Common myeloid progenitor, CD34-positive (primary cell): Measurements from ENCODE around the gene HYOU1.
"Not testable (repeated sequence)": the region's sequence is repeated elsewhere in the genome, so short reads cannot be mapped to it uniquely, and the experiment has no call there.

ENCODE experiments used
- CTCF ChIA-PET: fragments of 350-600 bp; sonication (Branson Sonifier 250); formaldehyde crosslinking; loops from one replicate; lab custom pipeline; 2021; ENCODE audit warnings: antibody characterized with exemption; lab: Charles Lee
- POLR2A ChIA-PET: fragments of 350-600 bp; sonication (Branson Sonifier 250); formaldehyde crosslinking; loops from one replicate; lab custom pipeline; 2021; ENCODE audit warnings: antibody characterized with exemption; lab: Charles Lee
- DNase-seq, 3 donors: peaks; one replicate each; pipeline versions ENCODE4 v3.0.0 to v3.0.0-alpha.2; 2013
- H3K27ac ChIP-seq, 2 experiments: 1 replicate in 1 of 2; 2 replicates in 1 of 2; pipeline ENCODE4 v1.7.0; 2013; ENCODE audit warnings: inconsistent platforms in 2 of 2, low read length in 2 of 2, mild to moderate bottlenecking in 2 of 2, low read depth in 1 of 2, moderate library complexity in 1 of 2; ENCODE audit not compliant: severe bottlenecking in 2 of 2, insufficient read depth in 1 of 2, poor library complexity in 1 of 2
- H3K27me3 ChIP-seq, 5 experiments: replicated peaks in 2 of 5; 1 replicate in 3 of 5; 2 replicates in 2 of 5; pipeline versions ENCODE4 v1.6.1 to v1.7.0; 2013; ENCODE audit warnings: low read length in 4 of 5, mild to moderate bottlenecking in 2 of 5, moderate library complexity in 2 of 5, inconsistent platforms in 1 of 5; ENCODE audit not compliant: insufficient read depth in 5 of 5, control insufficient read depth in 4 of 5
- H3K36me3 ChIP-seq, 4 experiments: 1 replicate in 2 of 4; 2 replicates in 2 of 4; pipeline versions ENCODE4 v1.6.1 to v1.7.0; 2013; ENCODE audit warnings: low read length in 3 of 4, control low read depth in 1 of 4, mild to moderate bottlenecking in 1 of 4; ENCODE audit not compliant: control insufficient read depth in 4 of 4, insufficient read depth in 4 of 4
- H3K4me1 ChIP-seq, 4 experiments: 1 replicate in 3 of 4; 2 replicates in 1 of 4; pipeline versions ENCODE4 v1.6.1 to v1.7.1; 2013; ENCODE audit warnings: low read length in 3 of 4, mild to moderate bottlenecking in 3 of 4, control low read depth in 1 of 4, inconsistent platforms in 1 of 4, moderate library complexity in 1 of 4; ENCODE audit not compliant: control insufficient read depth in 4 of 4, insufficient read depth in 4 of 4; ENCODE audit errors: control extremely low read depth in 1 of 4
- H3K4me3 ChIP-seq, 7 experiments: 1 replicate in 4 of 7; 2 replicates in 3 of 7; pipeline versions ENCODE4 v1.5.1 to v1.7.0; 2013; ENCODE audit warnings: mild to moderate bottlenecking in 7 of 7, low read length in 6 of 7, moderate library complexity in 6 of 7, inconsistent platforms in 2 of 7, low read depth in 2 of 7, control low read depth in 1 of 7; ENCODE audit not compliant: insufficient read depth in 4 of 7, control insufficient read depth in 1 of 7; ENCODE audit errors: extremely low read depth in 1 of 7
- H3K9me3 ChIP-seq, 5 experiments: 1 replicate in 4 of 5; 2 replicates in 1 of 5; pipeline versions ENCODE4 v1.6.1 to v1.7.1; 2013; ENCODE audit warnings: low read length in 4 of 5, mild to moderate bottlenecking in 2 of 5, inconsistent platforms in 1 of 5, low read depth in 1 of 5, moderate library complexity in 1 of 5; ENCODE audit not compliant: control insufficient read depth in 4 of 5, insufficient read depth in 2 of 5; ENCODE audit errors: control extremely low read depth in 1 of 5
- WGBS: methylation state at CpG from one replicate; pipeline ENCODE4 v1.1.5; 2013; ENCODE audit not compliant: insufficient coverage; 5-methylcytosine and 5-hydroxymethylcytosine counted together

HYOU1 gene

DNA sequence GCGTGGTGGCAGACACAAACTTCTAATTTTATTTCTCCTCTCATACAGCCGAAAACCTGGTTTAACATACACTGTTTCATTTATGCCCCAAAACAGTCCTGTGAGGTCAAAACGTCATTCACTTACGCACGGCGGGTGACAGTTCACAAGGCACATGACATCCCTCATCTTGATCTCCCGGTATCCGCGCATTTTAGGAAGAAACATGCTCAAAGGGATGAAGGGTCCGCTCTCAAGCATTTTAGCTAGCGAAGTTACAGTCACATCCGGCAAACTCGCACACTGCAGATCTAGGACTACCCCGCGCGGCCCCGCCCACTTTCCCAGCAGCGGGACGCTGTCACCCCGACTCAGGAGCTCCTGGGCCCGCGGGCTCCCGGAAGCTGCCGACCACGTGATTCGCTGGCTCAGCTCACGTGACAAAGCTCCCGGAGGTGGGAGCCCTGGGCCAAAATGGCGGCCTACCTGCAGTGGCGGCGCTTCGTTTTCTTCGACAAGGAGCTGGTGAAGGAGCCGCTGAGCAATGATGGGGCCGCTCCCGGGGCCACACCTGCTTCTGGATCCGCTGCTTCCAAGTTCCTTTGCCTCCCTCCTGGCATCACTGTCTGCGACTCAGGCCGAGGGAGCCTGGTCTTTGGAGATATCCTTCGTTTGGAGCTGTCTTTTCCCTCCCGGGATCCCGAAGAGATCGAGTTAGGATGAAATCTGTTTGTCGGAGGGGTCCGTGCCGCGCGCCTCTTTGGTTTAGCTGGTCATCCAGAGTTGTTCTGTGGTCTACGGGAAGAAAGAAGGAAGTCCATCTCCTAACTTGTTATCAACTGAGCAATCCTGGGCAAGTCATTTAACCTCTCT is 10.6 kb upstream of the HYOU1 start, which contains the start of gene VPS11:
VPS11 (plus strand) TSS at position 448 of the 852 bp plus-strand sequence; CDS start at position 454, 6 bp downstream.
- Histone ChIP-seq H3K4me3 (peak within 1 kb of the TSS; percentile 83 to 100 (median 99)), H3K27ac (peak within 1 kb of the TSS; percentile 81 to 95), H3K4me1 (peaks cover 5 to 28% (median 17%) of the 10 kb centered on the region in 4 experiments), H3K27me3 (no peaks in the 10 kb centered on the region), H3K9me3 (no peaks in the 10 kb centered on the region), H3K36me3 (peaks cover 4 to 29% (median 20%) of the 10 kb centered on the region in 4 experiments)
- ChIA-PET CTCF (interaction anchor here (0.6 to 3.9 kb wide), 12 partner anchors 9 to 256 kb away, joined by 3 to 20 read pairs (median 6); partner anchors contain the start of genes DPAGT1, HMBS and HYOU1), POLR2A (interaction anchor here (0.7 to 2.5 kb wide), 8 partner anchors 10 to 217 kb away, joined by 3 to 36 read pairs (median 5); partner anchors contain the start of genes HMBS and HYOU1)
- DNase-seq: peak; percentile 97 to 99 (median 98)
- under 1% methylated on average over 47 of the region's 49 CpGs for WGBS

DNA sequence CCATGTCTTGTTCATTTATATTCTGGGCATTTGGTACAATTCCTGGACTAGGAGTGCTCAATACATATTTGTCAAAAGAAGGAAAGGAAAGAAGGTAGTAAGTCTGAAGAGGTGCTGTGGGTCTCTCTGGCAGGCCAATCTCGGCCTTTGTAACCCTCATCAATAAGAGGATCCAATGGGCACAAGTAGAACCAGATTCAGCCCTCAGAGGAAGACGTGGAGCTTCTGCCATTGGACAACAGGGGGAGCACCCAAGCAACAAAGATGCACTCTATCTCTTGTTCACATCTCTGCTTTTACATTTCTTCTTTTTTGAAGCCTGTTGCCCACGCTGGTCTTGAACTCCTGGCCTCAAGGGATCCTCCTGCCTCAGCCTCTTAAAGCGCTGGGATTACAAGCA is 8.4 kb upstream of the HYOU1 start:
- POLR2A ChIA-PET: no interaction called here
- Histone ChIP-seq H3K9me3 (no peaks in the 10 kb centered on the region), H3K4me1 (peaks cover 5 to 28% (median 17%) of the 10 kb centered on the region in 4 experiments), H3K27ac (no peak overlapping the region), H3K27me3 (no peaks in the 10 kb centered on the region), H3K36me3 (peaks cover 4 to 14% (median 7%) of the 10 kb centered on the region in 4 experiments), H3K4me3 (no peak overlapping the region)
- 89% methylated on average over 3 of the region's 4 CpGs for WGBS
- CTCF ChIA-PET: interaction anchor here (0.8 to 3.9 kb wide), 4 partner anchors 9 to 251 kb away, joined by 3 to 20 read pairs (median 4); partner anchors contain the start of gene HYOU1
- DNase-seq: peak; percentile 43 to 60 (median 55)

DNA sequence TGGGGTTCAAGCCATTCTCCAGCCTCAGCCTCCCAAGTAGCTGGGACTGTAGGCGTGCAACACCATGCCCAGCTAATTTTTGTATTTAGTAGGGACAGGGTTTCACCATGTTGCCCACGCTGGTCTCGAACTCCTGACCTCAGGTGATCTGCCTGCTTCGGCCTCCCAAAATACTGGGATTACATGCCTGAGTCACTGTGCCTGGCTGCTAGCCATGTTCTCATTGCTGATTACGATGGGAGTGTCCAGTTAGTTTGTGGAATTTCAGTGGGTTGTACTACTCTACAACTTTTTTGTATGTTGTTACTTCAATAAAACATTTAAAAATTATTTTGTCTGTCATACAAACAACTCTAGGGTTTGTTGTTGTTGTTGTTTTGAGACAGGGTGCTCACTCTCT is 5.8 kb upstream of the HYOU1 start:
- H3K36me3 ChIP-seq: peaks cover 0 to 3% (median 0%) of the 10 kb centered on the region in 4 experiments
- DNase-seq: no peak
- H3K27ac ChIP-seq: no peak overlapping the region
- H3K27me3 ChIP-seq: no peaks in the 10 kb centered on the region
- POLR2A ChIA-PET: no interaction called here
- WGBS: 100% methylated on average over 2 of the region's 5 CpGs
- peaks cover 2 to 25% (median 18%) of the 10 kb centered on the region in 4 experiments for H3K4me1 ChIP-seq
- no peaks in the 10 kb centered on the region for H3K9me3 ChIP-seq
- CTCF ChIA-PET: interaction anchor here (2.1 kb wide), 1 partner anchor 40 kb away, joined by 5 read pairs; no protein-coding TSS in a partner anchor
- no peak overlapping the region for H3K4me3 ChIP-seq

DNA sequence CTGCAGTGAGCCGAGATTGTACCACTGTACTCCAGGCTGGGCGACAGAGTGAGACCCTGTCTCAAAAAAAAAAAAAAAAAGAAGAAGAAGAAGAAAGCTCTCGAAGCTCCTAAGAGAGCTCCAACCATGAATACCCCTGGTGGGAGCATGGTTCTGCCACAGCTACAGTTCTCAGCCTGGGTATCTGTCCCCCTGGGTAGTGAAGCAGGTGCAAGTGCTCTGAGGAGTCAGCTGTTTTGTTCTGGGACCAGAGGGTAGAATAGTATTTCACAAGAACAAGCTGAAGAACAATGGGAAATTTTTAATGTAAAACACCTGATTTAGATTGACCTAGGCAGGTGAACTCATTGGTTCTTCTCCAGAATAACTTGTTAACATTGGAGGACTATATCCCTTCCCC is 4.3 kb upstream of the HYOU1 start:
- CTCF ChIA-PET: interaction anchor here (1.0 to 1.1 kb wide), 2 partner anchors 34 to 35 kb away, joined by 3 read pairs; a partner anchor contains a TSS
- Histone ChIP-seq H3K27me3 (no peaks in the 10 kb centered on the region), H3K4me3 (no peak overlapping the region), H3K27ac (no peak overlapping the region), H3K9me3 (no peaks in the 10 kb centered on the region), H3K4me1 (peaks cover 2 to 21% (median 14%) of the 10 kb centered on the region in 4 experiments), H3K36me3 (peaks cover 0 to 3% (median 0%) of the 10 kb centered on the region in 4 experiments)
- POLR2A ChIA-PET: no interaction called here
- WGBS: 100% methylated on average over 2 of the region's 3 CpGs
- DNase-seq: no peak

DNA sequence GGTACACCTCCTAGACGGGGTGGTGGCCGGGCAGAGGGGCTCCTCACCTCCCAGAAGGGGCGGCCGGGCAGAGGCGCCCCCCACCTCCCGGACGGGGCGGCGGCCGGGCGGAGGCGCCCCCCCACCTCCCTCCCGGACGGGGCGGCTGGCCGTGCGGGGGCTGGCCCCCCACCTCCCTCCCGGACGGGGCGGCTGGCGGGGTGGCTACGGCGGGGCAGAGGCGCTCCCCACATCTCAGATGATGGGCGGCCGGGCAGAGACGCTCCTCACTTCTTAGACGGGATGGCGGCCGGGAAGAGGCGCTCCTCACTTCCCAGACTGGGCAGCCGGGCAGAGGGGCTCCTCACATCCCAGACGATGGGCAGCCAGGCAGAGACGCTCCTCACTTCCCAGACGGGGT is 2.1 kb upstream of the HYOU1 start:
- not testable (repeated sequence) for H3K4me3 ChIP-seq, H3K27me3 ChIP-seq, H3K9me3 ChIP-seq, DNase-seq, H3K27ac ChIP-seq
- peaks cover 4 to 22% (median 19%) of the 10 kb centered on the region in 4 experiments for H3K4me1 ChIP-seq
- 100% methylated on average over 5 of the region's 35 CpGs for WGBS
- H3K36me3 ChIP-seq: peaks cover 3 to 16% (median 12%) of the 10 kb centered on the region in 4 experiments
- ChIA-PET POLR2A (interaction anchor here (4.9 kb wide), 1 partner anchor 8 kb away, joined by 36 read pairs; the partner anchor contains the start of gene VPS11), CTCF (interaction anchor here (1.3 kb wide), 1 partner anchor 38 kb away, joined by 3 read pairs; no protein-coding TSS in a partner anchor)

DNA sequence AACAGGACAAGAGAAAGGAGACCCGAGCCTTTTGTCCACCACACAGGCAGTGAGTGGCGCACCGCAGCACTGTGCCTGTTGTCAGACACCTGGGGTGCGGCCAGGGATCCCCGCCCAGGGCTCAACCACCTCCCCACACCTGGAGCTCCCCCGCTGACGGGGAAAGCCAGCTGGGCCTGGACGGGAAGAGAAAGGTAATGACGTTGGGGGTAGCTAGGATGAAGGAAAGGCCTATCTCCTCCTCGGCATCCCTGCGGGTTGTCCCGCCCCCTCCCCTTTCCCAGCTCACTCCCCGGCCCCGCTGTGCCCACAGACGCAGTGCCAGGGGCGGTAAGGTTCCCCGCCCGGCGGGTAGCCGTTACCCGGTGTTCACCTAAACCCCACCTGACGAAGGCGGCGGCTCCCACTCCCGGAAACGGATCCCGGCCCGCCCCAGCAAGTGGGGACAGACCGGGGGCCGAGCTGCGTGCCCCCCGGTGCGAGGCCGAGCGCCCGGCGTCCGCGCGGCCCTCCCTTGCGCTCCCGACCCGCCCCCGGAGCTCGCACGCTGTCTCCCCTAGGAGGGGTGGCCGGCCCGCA is 495 bp downstream of the HYOU1 start:
- Histone ChIP-seq H3K27ac (peak overlapping the region; percentile 89 to 95), H3K9me3 (no peaks in the 10 kb centered on the region), H3K4me1 (peaks cover 4 to 22% (median 19%) of the 10 kb centered on the region in 4 experiments), H3K27me3 (no peaks in the 10 kb centered on the region), H3K36me3 (peaks cover 10 to 42% (median 35%) of the 10 kb centered on the region in 4 experiments), H3K4me3 (peak overlapping the region; percentile 46 to 86 (median 79))
- peak; percentile 9 to 54 (median 46) for DNase-seq
- ChIA-PET CTCF (interaction anchor here (0.8 to 5.1 kb wide), 17 partner anchors 9 to 144 kb away, joined by 3 to 36 read pairs (median 4); partner anchors contain the start of genes SLC37A4 and VPS11), POLR2A (interaction anchor here (1.0 to 4.9 kb wide), 9 partner anchors 9 to 46 kb away, joined by 3 to 36 read pairs (median 9); partner anchors contain the start of genes DPAGT1, RPS25, TRAPPC4 and VPS11)
- WGBS: 0% methylated on average over 30 of the region's 48 CpGs
